Psoas muscle (tissue), 8 donors: ENCODE results near the gene YIPF2. TPM values are rescaled to one million over a fixed set of nuclear protein-coding genes. Genes with fewer than 3 reads are reported as not detected.

Experiments
- ATAC-seq, 4 donors: fragments of 200-7000 bp; cut with Tn5 transposase; one replicate each; pipeline ENCODE4 v1.9.1; 2020; ENCODE audit warnings: moderate library complexity in 3 of 4, mild to moderate bottlenecking in 2 of 4
- DNase-seq, 2 donors: peaks; one replicate each; pipeline ENCODE4 v3.0.0-alpha.2; 2020
- H3K27ac ChIP-seq: fragments of 200-600 bp; one replicate; pipeline ENCODE4 v1.8.0; 2022
- H3K27me3 ChIP-seq, 3 donors: fragments of 200-600 bp in 1 of 3; one replicate each; pipeline versions ENCODE4 v1.6.1 to v1.8.0; 2013 to 2022; ENCODE audit warnings: low read length in 2 of 3, mild to moderate bottlenecking in 2 of 3, moderate library complexity in 1 of 3; ENCODE audit not compliant: insufficient read depth in 3 of 3
- H3K36me3 ChIP-seq, 2 donors: fragments of 200-600 bp in 1 of 2; one replicate each; pipeline versions ENCODE4 v1.6.1 to v1.8.0; 2013 to 2022; ENCODE audit warnings: low read depth in 1 of 2, mild to moderate bottlenecking in 1 of 2, moderate library complexity in 1 of 2; ENCODE audit not compliant: insufficient read depth in 1 of 2
- H3K4me1 ChIP-seq: fragments of 200-600 bp; one replicate; pipeline ENCODE4 v1.8.0; 2022
- H3K4me3 ChIP-seq: fragments of 200-600 bp; one replicate; pipeline ENCODE4 v1.8.0; 2022; ENCODE audit warnings: mild to moderate bottlenecking
- H3K9me3 ChIP-seq: fragments of 200-600 bp; one replicate; pipeline ENCODE4 v1.8.0; 2022
- CTCF ChIP-seq: fragments of 200-600 bp; IDR thresholded peaks from one replicate; pipeline ENCODE4 v1.8.0; 2022; ENCODE audit warnings: antibody characterized with exemption
- WGBS, 3 donors: extraction: QIAGEN DNeasy Blood & Tissue Kit; methylation state at CpG; one replicate each; pipeline versions ENCODE4 v1.1.6 to v1.1.7; 2013; 5-methylcytosine and 5-hydroxymethylcytosine counted together
- intact Hi-C, 2 donors: fragments of 100-400 bp; cut with DNase I; formaldehyde crosslinking; loops; one replicate each; pipeline versions ENCODE4 v1.11.0 to v1.14.2; 2022
- polyA plus RNA-seq, 3 donors: library from polyadenylated mRNA; stranded (reverse); fragments of 200-250 nt; gene quantifications; one replicate each; pipeline ENCODE4 v1.2.3, GENCODE V29; 2013
- total RNA-seq, 4 donors: library from RNA; stranded (reverse); fragmentation: NEBNext Ultra II Directional in 2 of 4; extraction: Animal tissue kit (Norgen Biotek cat#: 25700) in 2 of 4; gene quantifications; one replicate each; pipeline versions ENCODE4 v1.2.1 to v1.2.4, GENCODE V29; 2021 to 2023
- donor health status: healthy with polysubstance abuse.
- donor health status: DM: no; HTN: no; CAD: no; lungs with moderate emphysema.
- donor health status: Bipolar disorder and iron deficiency.
- donor health status: healthy.
- donor health status: DM: yes; HTN: yes; CAD: no.
- donor health status: DM: no; HTN: no; CAD: no.
- donor health status: DM: no; HTN: no; CAD: no.
- donor health status: DM: yes; HTN: yes; CAD: no.

Gene YIPF2
- total and polyA plus RNA-seq, 7 donors: 12.1 to 18.5 (median 16.9) TPM

DNA sequence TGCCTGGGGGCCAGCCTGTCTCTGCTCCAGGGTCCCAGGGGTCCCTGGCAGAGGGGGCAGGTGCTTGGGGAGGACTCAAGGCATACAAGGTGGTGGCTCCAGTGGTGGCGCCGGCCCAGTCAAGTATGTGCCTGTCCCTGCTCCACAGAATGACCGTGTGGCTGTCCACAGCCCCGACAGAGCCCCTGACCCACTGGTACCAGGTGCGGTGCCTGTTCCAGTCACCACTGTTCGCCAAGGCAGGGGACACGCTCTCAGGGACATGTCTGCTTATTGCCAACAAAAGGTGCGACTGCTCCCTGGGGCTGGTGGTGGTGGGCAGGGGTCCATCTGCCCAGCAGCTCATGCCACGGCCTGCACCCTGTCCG lies 8.2 kb downstream of the YIPF2 start:
- TF ChIP-seq CTCF: no peak

GRCh38 chr19:10919352-10920287 lies 8.8 kb downstream of the YIPF2 start:
- intact Hi-C loops: no loop called here
- no peaks in the 10 kb centered on the region for H3K27me3 ChIP-seq
- DNase-seq (no peak), ATAC-seq (peak in 2 of 4 donors; percentile 19 to 36)
- no peak overlapping the region for H3K4me3 ChIP-seq
- H3K4me1 ChIP-seq: peaks cover 10% of the 10 kb centered on the region
- no peak for TF ChIP-seq CTCF
- no peaks in the 10 kb centered on the region for H3K9me3 ChIP-seq
- H3K27ac ChIP-seq: peak overlapping the region; percentile 46
- WGBS, 3 donors: 40 to 71% (median 46%) methylated on average over 26 of the region's 26 CpGs
- H3K36me3 ChIP-seq: peaks cover 5 to 95% of the 10 kb centered on the region in 2 donors

More for the DNA sequence above, 8.2 kb downstream of the YIPF2 start:
- H3K9me3 ChIP-seq: no peaks in the 10 kb centered on the region
- DNase-seq (no peak), ATAC-seq (no peak)
- H3K4me1 ChIP-seq: peaks cover 3% of the 10 kb centered on the region
- H3K27me3 ChIP-seq: no peaks in the 10 kb centered on the region
- H3K36me3 ChIP-seq: peaks cover 5 to 90% of the 10 kb centered on the region in 2 donors
- WGBS, 3 donors: 83 to 88% (median 85%) methylated on average over 8 to 10 of the region's 10 CpGs
- H3K4me3 ChIP-seq: no peak overlapping the region
- no peak overlapping the region for H3K27ac ChIP-seq
- intact Hi-C loops: no loop called here

GRCh38 chr19:10918359-10918758 lies 10.1 kb downstream of the YIPF2 start:
- H3K9me3 ChIP-seq: no peaks in the 10 kb centered on the region
- DNase-seq: no peak
- ATAC-seq: no peak
- H3K27me3 ChIP-seq: no peaks in the 10 kb centered on the region
- H3K4me3 ChIP-seq: no peak overlapping the region
- peaks cover 16% of the 10 kb centered on the region for H3K4me1 ChIP-seq
- peak overlapping the region; percentile 46 for H3K27ac ChIP-seq
- intact Hi-C loops: no loop called here
- WGBS, 3 donors: 74 to 87% (median 80%) methylated on average over 11 of the region's 11 CpGs
- peaks cover 2 to 97% of the 10 kb centered on the region in 2 donors for H3K36me3 ChIP-seq
- no peak for TF ChIP-seq CTCF

GRCh38 chr19:10916602-10917001 lies 11.8 kb downstream of the YIPF2 start:
- no peak for DNase-seq
- TF ChIP-seq CTCF: no peak
- no peaks in the 10 kb centered on the region for H3K9me3 ChIP-seq
- 86 to 94% (median 90%) methylated on average over 6 of the region's 6 CpGs for WGBS, 3 donors
- intact Hi-C loops: no loop called here
- no peak overlapping the region for H3K27ac ChIP-seq
- no peaks in the 10 kb centered on the region for H3K27me3 ChIP-seq
- ATAC-seq: no peak
- peaks cover 24% of the 10 kb centered on the region for H3K4me1 ChIP-seq
- H3K36me3 ChIP-seq: peaks cover 0 to 96% of the 10 kb centered on the region in 2 donors
- no peak overlapping the region for H3K4me3 ChIP-seq
